Trophoblast cell (in vitro differentiated cells and primary cell): ENCODE results near the gene WNK2.
"Not testable (repeated sequence)": the region's sequence is repeated elsewhere in the genome, so short reads cannot be mapped to it uniquely, and the experiment has no call there.

ENCODE experiments used
- DNase-seq, 2 donors: peaks; one replicate each; pipeline ENCODE4 v3.0.0-alpha.2; 2016
- H2AFZ ChIP-seq: 2 replicates; pipeline ENCODE4 v1.6.1; 2013; ENCODE audit warnings: low read length, moderate library complexity, mild to moderate bottlenecking; ENCODE audit not compliant: insufficient read depth, poor library complexity
- H2AK5ac ChIP-seq: 2 replicates; pipeline ENCODE4 v1.6.1; 2013; ENCODE audit warnings: mild to moderate bottlenecking, low read length
- H2BK120ac ChIP-seq: 2 replicates; pipeline ENCODE4 v1.6.1; 2013; ENCODE audit warnings: low read length, mild to moderate bottlenecking, moderate library complexity; ENCODE audit not compliant: insufficient read depth, poor library complexity
- H2BK12ac ChIP-seq: 2 replicates; pipeline ENCODE4 v1.6.1; 2013; ENCODE audit warnings: mild to moderate bottlenecking, low read length, moderate library complexity
- H2BK5ac ChIP-seq: 2 replicates; pipeline ENCODE4 v1.6.1; 2013; ENCODE audit warnings: low read length, low read depth, moderate library complexity, mild to moderate bottlenecking; ENCODE audit not compliant: poor library complexity
- H3K14ac ChIP-seq: 2 replicates; pipeline ENCODE4 v1.6.1; 2013; ENCODE audit warnings: mild to moderate bottlenecking, low read length
- H3K18ac ChIP-seq: 2 replicates; pipeline ENCODE4 v1.6.1; 2013; ENCODE audit warnings: mild to moderate bottlenecking, low read length
- H3K23ac ChIP-seq: 2 replicates; pipeline ENCODE4 v1.6.1; 2013; ENCODE audit warnings: low read length
- H3K27ac ChIP-seq: 2 replicates; pipeline ENCODE4 v1.5.1; 2013; ENCODE audit warnings: low read depth, mild to moderate bottlenecking, inconsistent platforms, low read length, moderate library complexity
- H3K27me3 ChIP-seq: 2 replicates; pipeline ENCODE4 v1.6.1; 2013; ENCODE audit warnings: inconsistent platforms, mild to moderate bottlenecking, low read length, moderate library complexity; ENCODE audit not compliant: insufficient read depth
- H3K36me3 ChIP-seq, 2 experiments: 1 replicate in 1 of 2; 2 replicates in 1 of 2; pipeline ENCODE4 v1.6.1; 2013; ENCODE audit warnings: low read length in 2 of 2, mild to moderate bottlenecking in 2 of 2, moderate library complexity in 1 of 2; ENCODE audit not compliant: insufficient read depth in 2 of 2, control insufficient read depth in 1 of 2
- H3K4ac ChIP-seq: 2 replicates; pipeline ENCODE4 v1.6.1; 2013; ENCODE audit warnings: low read depth, mild to moderate bottlenecking, low read length, moderate library complexity
- H3K4me1 ChIP-seq, 2 experiments: 1 replicate in 1 of 2; 2 replicates in 1 of 2; pipeline ENCODE4 v1.6.1; 2013; ENCODE audit warnings: low read length in 2 of 2, mild to moderate bottlenecking in 2 of 2, moderate library complexity in 1 of 2; ENCODE audit not compliant: insufficient read depth in 2 of 2, control insufficient read depth in 1 of 2
- H3K4me2 ChIP-seq: 2 replicates; pipeline ENCODE4 v1.6.1; 2013; ENCODE audit warnings: inconsistent platforms, mild to moderate bottlenecking, low read length, moderate library complexity
- H3K4me3 ChIP-seq: 2 replicates; pipeline ENCODE4 v1.5.1; 2013; ENCODE audit warnings: mild to moderate bottlenecking, low read depth, low read length, inconsistent platforms
- H3K79me1 ChIP-seq: one replicate; pipeline ENCODE4 v1.6.1; 2013; ENCODE audit warnings: low read length
- H3K79me2 ChIP-seq: 2 replicates; pipeline ENCODE4 v1.6.1; 2013; ENCODE audit warnings: low read length, mild to moderate bottlenecking; ENCODE audit not compliant: control insufficient read depth, insufficient read depth, poor library complexity
- H3K9ac ChIP-seq: 2 replicates; pipeline ENCODE4 v1.6.1; 2013; ENCODE audit warnings: mild to moderate bottlenecking, low read length
- H3K9me3 ChIP-seq: 2 replicates; pipeline ENCODE4 v1.6.1; 2013; ENCODE audit warnings: low read depth, mild to moderate bottlenecking, control low read depth, inconsistent platforms, low read length; ENCODE audit not compliant: insufficient read depth
- H4K12ac ChIP-seq: 2 replicates; pipeline ENCODE4 v1.6.1; 2013; ENCODE audit warnings: low read depth, mild to moderate bottlenecking, low read length, moderate library complexity
- H4K8ac ChIP-seq: 2 replicates; pipeline ENCODE4 v1.6.1; 2013; ENCODE audit warnings: low read depth, mild to moderate bottlenecking, low read length, moderate library complexity
- H4K91ac ChIP-seq: one replicate; pipeline ENCODE4 v1.6.1; 2013; ENCODE audit warnings: low read depth, mild to moderate bottlenecking, low read length, moderate library complexity
- WGBS: extraction: QIAGEN DNeasy Blood & Tissue Kit; methylation state at CpG from one replicate; pipeline ENCODE4 v1.1.7; 2013; ENCODE audit warnings: missing lambda C conversion rate; ENCODE audit not compliant: insufficient read length, insufficient coverage; ENCODE audit errors: extremely low coverage; 5-methylcytosine and 5-hydroxymethylcytosine counted together

WNK2 gene

DNA sequence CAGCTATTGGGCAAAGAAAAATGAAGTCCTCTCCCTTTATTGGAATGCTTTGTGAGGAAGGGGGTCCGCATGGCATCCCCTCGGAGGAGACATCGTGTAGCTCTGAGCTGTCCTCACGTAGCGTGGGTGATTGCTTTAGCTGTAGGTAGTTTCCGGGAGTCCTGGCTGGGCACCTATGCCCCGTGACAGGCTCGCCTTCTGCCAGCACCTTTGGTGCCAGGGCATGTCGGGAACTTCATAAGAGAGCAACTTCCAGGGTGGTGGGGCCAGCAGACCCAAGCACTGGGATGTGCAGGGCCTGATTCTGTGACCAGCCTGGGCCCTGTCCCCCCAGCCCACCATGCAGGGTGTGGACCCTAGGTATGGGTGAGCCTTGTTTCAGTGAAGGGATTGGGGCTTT is 64.0 kb downstream of the WNK2 start:
- Histone ChIP-seq H3K4me3 (no peak overlapping the region), H2BK5ac (no peak overlapping the region)
- no CpG with 5 or more reads among the region's 9 CpGs for WGBS

DNA sequence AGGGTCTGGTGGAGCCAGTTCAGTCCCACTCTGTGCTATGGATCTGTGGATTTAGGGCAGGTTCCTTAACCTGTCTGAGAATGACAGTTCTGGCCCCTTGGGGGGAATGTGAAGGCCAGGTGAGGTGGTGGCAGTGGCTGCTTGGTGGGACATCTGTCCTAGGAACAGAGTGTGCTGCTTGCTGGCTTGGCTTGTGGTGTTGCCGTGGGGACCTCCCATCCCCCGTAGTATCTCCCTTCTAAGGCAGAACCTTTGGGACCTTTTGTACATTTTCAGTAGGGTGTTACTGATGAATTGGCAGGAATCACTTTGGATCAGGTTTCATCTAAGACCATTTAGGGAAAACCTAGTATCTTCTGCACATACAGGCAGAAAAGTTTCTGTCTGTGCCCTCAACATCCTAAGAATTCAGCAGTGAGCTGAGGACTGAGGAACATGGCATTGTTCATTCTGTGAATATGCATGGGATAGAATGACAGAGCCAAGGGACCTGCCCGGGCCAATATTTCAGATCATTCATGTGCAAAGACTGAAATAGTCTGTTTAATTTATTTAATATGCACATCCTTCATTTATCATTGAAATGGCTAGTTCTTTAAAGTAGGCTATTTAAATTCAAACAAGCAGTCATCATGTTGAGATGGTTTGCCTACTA is 64.6 kb downstream of the WNK2 start:
- Histone ChIP-seq H4K8ac (no peak overlapping the region), H3K79me1 (no peaks in the 10 kb centered on the region), H3K18ac (no peak overlapping the region), H3K9me3 (no peaks in the 10 kb centered on the region), H2AFZ (no peak overlapping the region), H3K23ac (no peak overlapping the region), H3K14ac (no peak overlapping the region), H3K27ac (no peak overlapping the region), H3K4ac (no peak overlapping the region), H2BK120ac (no peak overlapping the region), H3K4me3 (no peak overlapping the region), H4K91ac (no peak overlapping the region), H2AK5ac (no peak overlapping the region), H3K36me3 (peaks cover 2 to 7% of the 10 kb centered on the region in 2 experiments), H3K4me2 (no peak overlapping the region), H3K79me2 (no peaks in the 10 kb centered on the region), H3K27me3 (no peaks in the 10 kb centered on the region), H3K9ac (no peak overlapping the region), H2BK5ac (no peak overlapping the region), H2BK12ac (no peak overlapping the region), H4K12ac (no peak overlapping the region), H3K4me1 (peaks cover 0 to 2% of the 10 kb centered on the region in 2 experiments)
- WGBS = no CpG with 5 or more reads among the region's 3 CpGs
- no peak for DNase-seq

More for the DNA sequence above, 64.0 kb downstream of the WNK2 start:
- Histone ChIP-seq H3K9me3 (no peaks in the 10 kb centered on the region), H2AFZ (no peak overlapping the region), H3K23ac (no peak overlapping the region), H4K12ac (no peak overlapping the region), H3K4ac (no peak overlapping the region), H2BK12ac (no peak overlapping the region), H3K4me1 (peaks cover 0 to 2% of the 10 kb centered on the region in 2 experiments), H3K4me2 (no peak overlapping the region), H3K14ac (no peak overlapping the region), H3K79me1 (no peaks in the 10 kb centered on the region), H4K8ac (no peak overlapping the region), H3K36me3 (peaks cover 2 to 7% of the 10 kb centered on the region in 2 experiments), H3K27me3 (no peaks in the 10 kb centered on the region), H3K27ac (no peak overlapping the region), H3K18ac (no peak overlapping the region), H3K79me2 (no peaks in the 10 kb centered on the region), H2AK5ac (no peak overlapping the region), H2BK120ac (no peak overlapping the region), H4K91ac (no peak overlapping the region), H3K9ac (no peak overlapping the region)
- no peak for DNase-seq

DNA sequence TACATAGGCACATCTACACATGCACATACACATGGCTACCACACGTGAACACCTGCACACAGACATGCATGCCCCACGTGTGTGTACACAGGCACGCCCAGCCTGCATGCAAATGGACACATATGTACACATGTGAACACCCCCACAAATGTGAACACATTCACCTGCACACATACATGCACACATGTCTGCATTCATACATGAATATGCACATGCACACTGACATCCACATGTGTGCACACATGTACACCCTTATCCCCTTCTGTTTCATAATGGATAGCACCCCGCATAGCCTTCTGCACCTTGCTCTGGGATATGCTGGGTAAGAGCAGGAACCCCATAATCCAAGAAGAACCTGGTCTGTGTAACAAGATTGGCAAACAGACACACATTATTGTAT is 66.2 kb downstream of the WNK2 start:
- H3K4me1 ChIP-seq = no peaks in the 10 kb centered on the region
- no peaks in the 10 kb centered on the region for H3K79me1 ChIP-seq
- no peak overlapping the region for H4K12ac ChIP-seq
- H3K4me3 ChIP-seq = no peak overlapping the region
- no peak overlapping the region for H3K4ac ChIP-seq
- H3K36me3 ChIP-seq = peaks cover 2 to 7% of the 10 kb centered on the region in 2 experiments
- no peaks in the 10 kb centered on the region for H3K27me3 ChIP-seq
- H2BK120ac ChIP-seq = no peak overlapping the region
- H2BK5ac ChIP-seq = no peak overlapping the region
- H3K9me3 ChIP-seq = no peaks in the 10 kb centered on the region
- H2AK5ac ChIP-seq = no peak overlapping the region
- H2AFZ ChIP-seq = no peak overlapping the region
- no peak overlapping the region for H3K4me2 ChIP-seq
- WGBS = no CpG with 5 or more reads among the region's 4 CpGs
- H3K27ac ChIP-seq = no peak overlapping the region
- H3K23ac ChIP-seq = no peak overlapping the region
- H3K9ac ChIP-seq = no peak overlapping the region
- no peak overlapping the region for H3K14ac ChIP-seq
- DNase-seq = no peak
- H3K18ac ChIP-seq = no peak overlapping the region
- H3K79me2 ChIP-seq = no peaks in the 10 kb centered on the region
- no peak overlapping the region for H4K91ac ChIP-seq
- H4K8ac ChIP-seq = no peak overlapping the region
- H2BK12ac ChIP-seq = no peak overlapping the region

- H3K23ac ChIP-seq, H3K4ac ChIP-seq, H2BK5ac ChIP-seq, H3K36me3 ChIP-seq, H3K4me2 ChIP-seq, H2AFZ ChIP-seq, DNase-seq, H3K27ac ChIP-seq, H4K12ac ChIP-seq, H3K9ac ChIP-seq, H3K4me3 ChIP-seq, H2BK120ac ChIP-seq, H4K91ac ChIP-seq, H3K9me3 ChIP-seq, H3K79me2 ChIP-seq, H3K18ac ChIP-seq, H3K27me3 ChIP-seq, H3K14ac ChIP-seq, H3K4me1 ChIP-seq, H2AK5ac ChIP-seq, H2BK12ac ChIP-seq, H3K79me1 ChIP-seq, H4K8ac ChIP-seq: not testable (repeated sequence)
- no CpG with 5 or more reads among the region's 8 CpGs for WGBS
These were observed 67.4 kb downstream of the WNK2 start for GRCh38 chr9:93251309-93251708.
